SK-N-SH (cell line): ENCODE data around the gene ARHGEF19. TPM values are rescaled to one million over a fixed set of nuclear protein-coding genes. Genes with fewer than 3 reads are reported as not detected.

Source experiments
- CTCF ChIA-PET: fragments of 300-600, 350-600 bp; formaldehyde crosslinking; extraction: SDS; loops from one replicate; lab custom pipeline; 2021; lab: Yijun Ruan, JAX
- POLR2A ChIA-PET: fragments of 350-600 bp; sonication (Branson Sonifier 250); formaldehyde crosslinking; extraction: SDS; loops from one replicate; lab custom pipeline; 2020; ENCODE audit warnings: antibody characterized with exemption, inconsistent platforms; lab: Yijun Ruan, JAX
- DNase-seq: peaks from one replicate; pipeline ENCODE4 v3.0.0; 2012
- H2AFZ ChIP-seq: fragments of 200-600 bp; sonication (generic); 2 replicates; pipeline ENCODE4 v1.8.1; 2016; ENCODE audit warnings: antibody characterized with exemption, mild to moderate bottlenecking, low read depth
- H3F3A ChIP-seq: fragments of 200-600 bp; sonication (generic); replicated peaks from 2 replicates; pipeline ENCODE3; 2016; ENCODE audit warnings: antibody characterized with exemption, mild to moderate bottlenecking; ENCODE audit not compliant: insufficient read depth
- H3K27ac ChIP-seq, 2 experiments: fragments of 200-500 bp in 1 of 2; fragments of 200-600 bp in 1 of 2; sonication (Bioruptor generic) in 1 of 2; sonication (generic), shearing (Covaris generic) in 1 of 2; 2 replicates each; pipeline versions ENCODE4 v1.5.1 to v1.6.1; 2014 to 2016; ENCODE audit warnings: low read depth in 2 of 2, inconsistent platforms in 1 of 2, low read length in 1 of 2, mild to moderate bottlenecking in 1 of 2, mixed read lengths in 1 of 2
- H3K27me3 ChIP-seq: fragments of 200-600 bp; sonication (generic), shearing (Covaris generic); 2 replicates; pipeline ENCODE4 v1.6.1; 2016; ENCODE audit warnings: mixed run types; ENCODE audit not compliant: insufficient read depth
- H3K36me3 ChIP-seq, 2 experiments: fragments of 200-500 bp in 1 of 2; fragments of 200-600 bp in 1 of 2; sonication (Bioruptor generic) in 1 of 2; sonication (generic) in 1 of 2; replicated peaks in 1 of 2; 2 replicates each; pipeline versions ENCODE3 to v1.5.1; 2014 to 2016; ENCODE audit warnings: low read length in 1 of 2, mild to moderate bottlenecking in 1 of 2; ENCODE audit not compliant: insufficient read depth in 2 of 2, control insufficient read depth in 1 of 2
- H3K4me1 ChIP-seq, 2 experiments: fragments of 200-500 bp in 1 of 2; fragments of 200-600 bp in 1 of 2; sonication (Bioruptor generic) in 1 of 2; sonication (generic), shearing (Covaris generic) in 1 of 2; 2 replicates each; pipeline versions ENCODE4 v1.5.1 to v1.6.1; 2014 to 2016; ENCODE audit warnings: low read depth in 1 of 2, low read length in 1 of 2, mixed run types in 1 of 2; ENCODE audit not compliant: insufficient read depth in 2 of 2, control insufficient read depth in 1 of 2
- H3K4me2 ChIP-seq: fragments of 200-600 bp; sonication (generic), shearing (Covaris generic); 2 replicates; pipeline ENCODE4 v1.6.1; 2017; ENCODE audit warnings: mixed run types
- H3K4me3 ChIP-seq, 2 experiments: fragments of 200-500 bp in 1 of 2; fragments of 200-600 bp in 1 of 2; sonication (Bioruptor generic) in 1 of 2; sonication (generic), shearing (Covaris generic) in 1 of 2; 2 replicates each; pipeline versions ENCODE4 v1.5.1 to v1.8.1; 2014 to 2016; ENCODE audit warnings: low read depth in 2 of 2, inconsistent platforms in 1 of 2, low read length in 1 of 2, mild to moderate bottlenecking in 1 of 2, mixed read lengths in 1 of 2, moderate library complexity in 1 of 2
- H3K79me2 ChIP-seq: fragments of 200-600 bp; sonication (generic); 2 replicates; pipeline ENCODE4 v1.8.1; 2017; ENCODE audit warnings: mild to moderate bottlenecking; ENCODE audit not compliant: insufficient read depth
- H3K9ac ChIP-seq: fragments of 200-600 bp; sonication (generic); 2 replicates; pipeline ENCODE4 v1.6.1; 2017; ENCODE audit warnings: mixed run types
- H3K9me2 ChIP-seq: fragments of 200-600 bp; sonication (generic); 2 replicates; pipeline ENCODE4 v1.6.1; 2017; ENCODE audit warnings: mixed run types
- H3K9me3 ChIP-seq: fragments of 200-600 bp; sonication (generic); 2 replicates; pipeline ENCODE4 v1.6.1; 2017; ENCODE audit warnings: mixed run types, mild to moderate bottlenecking, moderate library complexity
- H4K20me1 ChIP-seq: fragments of 200-600 bp; sonication (generic); 2 replicates; pipeline ENCODE4 v1.6.1; 2017; ENCODE audit warnings: mild to moderate bottlenecking, mixed run types; ENCODE audit not compliant: insufficient read depth
- CHD2 ChIP-seq: fragments of 150-350 bp; IDR thresholded peaks from 2 replicates; pipeline ENCODE4 v1.6.1; 2018; ENCODE audit warnings: low read length; ENCODE audit not compliant: partially characterized antibody
- FOSL2 ChIP-seq: IDR thresholded peaks from 2 replicates; pipeline ENCODE4 v1.4.0; 2012; ENCODE audit warnings: low read depth, mild to moderate bottlenecking, moderate library complexity, borderline replicate concordance
- FOXJ3 ChIP-seq: sonication (generic); formaldehyde crosslinking; IDR thresholded peaks from 2 replicates; pipeline ENCODE4 v1.5.1; 2020; ENCODE audit warnings: mild to moderate bottlenecking, missing genetic modification reagents
- GABPA ChIP-seq: IDR thresholded peaks from 2 replicates; pipeline ENCODE4 v1.4.0; 2012; ENCODE audit warnings: low read depth, mild to moderate bottlenecking
- MEF2A ChIP-seq: IDR thresholded peaks from 2 replicates; pipeline ENCODE4 v1.4.0; 2012; ENCODE audit warnings: low read depth, borderline replicate concordance
- MXI1 ChIP-seq: IDR thresholded peaks from 2 replicates; pipeline ENCODE4 v1.6.1; 2012; ENCODE audit warnings: mild to moderate bottlenecking, low read depth, low read length, improper control_type of control experiment
- NFIC ChIP-seq: IDR thresholded peaks from 2 replicates; pipeline ENCODE4 v1.4.0; 2012; ENCODE audit warnings: borderline replicate concordance
- NRF1 ChIP-seq: IDR thresholded peaks from 2 replicates; pipeline ENCODE4 v1.6.1; 2012; ENCODE audit warnings: low read depth, mild to moderate bottlenecking, low read length
- RAD21 ChIP-seq: IDR thresholded peaks from 2 replicates; pipeline ENCODE4 v1.6.1; 2012; ENCODE audit warnings: mild to moderate bottlenecking, low read length
- RCOR1 ChIP-seq: fragments of 150-350 bp; IDR thresholded peaks from 2 replicates; pipeline ENCODE4 v1.6.1; 2017; ENCODE audit warnings: antibody characterized with exemption, low read length
- RFX5 ChIP-seq: IDR thresholded peaks from 2 replicates; pipeline ENCODE4 v1.6.1; 2012; ENCODE audit warnings: mild to moderate bottlenecking, improper control_type of control experiment, low read length
- SIN3A ChIP-seq: IDR thresholded peaks from 2 replicates; pipeline ENCODE4 v1.6.1; 2012; ENCODE audit warnings: low read depth, mild to moderate bottlenecking, low read length, moderate library complexity, borderline replicate concordance
- TAF1 ChIP-seq: IDR thresholded peaks from 2 replicates; pipeline ENCODE4 v1.6.1; 2012; ENCODE audit warnings: low read depth, mild to moderate bottlenecking, low read length, moderate library complexity, borderline replicate concordance
- YY1 ChIP-seq: IDR thresholded peaks from 2 replicates; pipeline ENCODE4 v1.4.0; 2012; ENCODE audit warnings: low read depth, mild to moderate bottlenecking
- WGBS: methylation state at CpG from one replicate; pipeline ENCODE4 v1.1.6; 2017; ENCODE audit warnings: low lambda C conversion rate; 5-methylcytosine and 5-hydroxymethylcytosine counted together
- polyA plus RNA-seq, 3 experiments: library from polyadenylated mRNA; depleted of rRNA; stranded (reverse); fragments of >200 nt; gene quantifications; 2 replicates each; pipeline ENCODE4 v1.2.3, GENCODE V29; 2012
- TF ChIP-seq, protein P1 (sequence below): fragments of 150-350 bp; IDR thresholded peaks from 2 replicates; pipeline ENCODE4 v1.6.1; 2017; ENCODE audit warnings: antibody characterized with exemption, low read length, low read depth, borderline replicate concordance
- TF ChIP-seq, protein P2 (sequence below): IDR thresholded peaks from 2 replicates; pipeline ENCODE4; 2012
- TF ChIP-seq, protein P3 (sequence below): IDR thresholded peaks from 2 replicates; pipeline ENCODE4 v1.4.0; 2012; ENCODE audit warnings: low read depth, borderline replicate concordance
- TF ChIP-seq, protein P4 (sequence below): fragments of 200-600 bp; sonication (generic); IDR thresholded peaks from 2 replicates; pipeline ENCODE4 v1.6.1; 2017; ENCODE audit warnings: antibody characterized with exemption, mild to moderate bottlenecking, moderate library complexity
- TF ChIP-seq, protein P5 (sequence below): fragments of 150-350 bp; IDR thresholded peaks from 2 replicates; pipeline ENCODE4 v1.6.1; 2016; ENCODE audit warnings: mild to moderate bottlenecking, low read depth, low read length

The ARHGEF19 gene
- polyA plus RNA-seq, 1 of the 3 experiments (the other 2 are of a cell fraction), result 11.5 TPM

DNA sequence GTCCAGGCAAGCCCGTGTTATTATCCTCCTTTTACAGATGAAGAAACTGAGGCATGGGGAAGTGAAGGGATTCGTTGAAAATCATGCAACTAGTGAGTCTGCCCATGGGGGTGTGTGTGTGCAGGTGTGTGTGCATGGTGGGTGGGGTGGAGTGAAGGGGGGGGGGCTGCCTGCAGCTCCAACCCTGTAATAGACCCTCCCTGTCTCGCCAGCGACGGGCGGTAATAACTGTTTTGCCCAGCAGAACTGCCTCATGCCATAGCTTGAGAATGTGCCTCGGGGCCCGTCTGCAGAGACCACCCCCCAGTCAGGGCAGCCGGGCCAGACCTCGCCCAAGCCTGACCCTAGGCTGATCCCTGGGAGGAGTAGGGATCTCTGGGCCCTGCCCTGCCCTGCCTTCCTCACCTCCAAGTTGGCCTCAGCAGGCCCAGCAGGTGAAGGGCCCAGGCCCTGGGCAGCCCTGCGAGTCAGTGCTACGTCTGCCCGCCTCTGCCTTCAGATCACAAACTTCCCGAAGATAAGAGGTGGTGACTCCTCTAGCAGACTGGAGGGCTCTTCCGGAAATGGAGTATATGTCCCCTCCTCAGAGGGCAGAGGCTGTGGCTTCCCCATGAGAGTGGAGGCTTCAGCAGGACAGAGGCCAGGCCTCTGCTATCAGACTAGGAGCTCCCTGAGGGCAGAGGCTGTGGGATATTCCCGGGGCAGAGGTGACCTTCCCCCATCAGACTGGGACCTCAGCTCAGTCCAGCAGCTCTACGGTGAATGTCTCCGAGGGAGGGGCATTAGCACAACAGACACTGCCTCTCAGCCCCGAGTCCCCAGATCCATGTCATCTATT lies 40.9 kb downstream of the ARHGEF19 start:
- DNase-seq, result no peak
- no peak for TF ChIP-seq FOXJ3 (CRISPR knock-in tag)
- TF ChIP-seq, protein P1, sequence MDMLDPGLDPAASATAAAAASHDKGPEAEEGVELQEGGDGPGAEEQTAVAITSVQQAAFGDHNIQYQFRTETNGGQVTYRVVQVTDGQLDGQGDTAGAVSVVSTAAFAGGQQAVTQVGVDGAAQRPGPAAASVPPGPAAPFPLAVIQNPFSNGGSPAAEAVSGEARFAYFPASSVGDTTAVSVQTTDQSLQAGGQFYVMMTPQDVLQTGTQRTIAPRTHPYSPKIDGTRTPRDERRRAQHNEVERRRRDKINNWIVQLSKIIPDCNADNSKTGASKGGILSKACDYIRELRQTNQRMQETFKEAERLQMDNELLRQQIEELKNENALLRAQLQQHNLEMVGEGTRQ, result no peak
- no peak for TF ChIP-seq SIN3A
- no peak for TF ChIP-seq NFIC
- TF ChIP-seq GABPA, result no peak
- TF ChIP-seq, protein P2, sequence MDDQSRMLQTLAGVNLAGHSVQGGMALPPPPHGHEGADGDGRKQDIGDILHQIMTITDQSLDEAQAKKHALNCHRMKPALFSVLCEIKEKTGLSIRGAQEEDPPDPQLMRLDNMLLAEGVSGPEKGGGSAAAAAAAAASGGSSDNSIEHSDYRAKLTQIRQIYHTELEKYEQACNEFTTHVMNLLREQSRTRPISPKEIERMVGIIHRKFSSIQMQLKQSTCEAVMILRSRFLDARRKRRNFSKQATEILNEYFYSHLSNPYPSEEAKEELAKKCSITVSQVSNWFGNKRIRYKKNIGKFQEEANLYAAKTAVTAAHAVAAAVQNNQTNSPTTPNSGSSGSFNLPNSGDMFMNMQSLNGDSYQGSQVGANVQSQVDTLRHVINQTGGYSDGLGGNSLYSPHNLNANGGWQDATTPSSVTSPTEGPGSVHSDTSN, result no peak
- TF ChIP-seq FOSL2, result no peak
- TF ChIP-seq RAD21, result no peak
- TF ChIP-seq, protein P3, sequence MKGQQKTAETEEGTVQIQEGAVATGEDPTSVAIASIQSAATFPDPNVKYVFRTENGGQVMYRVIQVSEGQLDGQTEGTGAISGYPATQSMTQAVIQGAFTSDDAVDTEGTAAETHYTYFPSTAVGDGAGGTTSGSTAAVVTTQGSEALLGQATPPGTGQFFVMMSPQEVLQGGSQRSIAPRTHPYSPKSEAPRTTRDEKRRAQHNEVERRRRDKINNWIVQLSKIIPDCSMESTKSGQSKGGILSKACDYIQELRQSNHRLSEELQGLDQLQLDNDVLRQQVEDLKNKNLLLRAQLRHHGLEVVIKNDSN, result no peak
- TF ChIP-seq YY1, result no peak
- TF ChIP-seq, protein P4, sequence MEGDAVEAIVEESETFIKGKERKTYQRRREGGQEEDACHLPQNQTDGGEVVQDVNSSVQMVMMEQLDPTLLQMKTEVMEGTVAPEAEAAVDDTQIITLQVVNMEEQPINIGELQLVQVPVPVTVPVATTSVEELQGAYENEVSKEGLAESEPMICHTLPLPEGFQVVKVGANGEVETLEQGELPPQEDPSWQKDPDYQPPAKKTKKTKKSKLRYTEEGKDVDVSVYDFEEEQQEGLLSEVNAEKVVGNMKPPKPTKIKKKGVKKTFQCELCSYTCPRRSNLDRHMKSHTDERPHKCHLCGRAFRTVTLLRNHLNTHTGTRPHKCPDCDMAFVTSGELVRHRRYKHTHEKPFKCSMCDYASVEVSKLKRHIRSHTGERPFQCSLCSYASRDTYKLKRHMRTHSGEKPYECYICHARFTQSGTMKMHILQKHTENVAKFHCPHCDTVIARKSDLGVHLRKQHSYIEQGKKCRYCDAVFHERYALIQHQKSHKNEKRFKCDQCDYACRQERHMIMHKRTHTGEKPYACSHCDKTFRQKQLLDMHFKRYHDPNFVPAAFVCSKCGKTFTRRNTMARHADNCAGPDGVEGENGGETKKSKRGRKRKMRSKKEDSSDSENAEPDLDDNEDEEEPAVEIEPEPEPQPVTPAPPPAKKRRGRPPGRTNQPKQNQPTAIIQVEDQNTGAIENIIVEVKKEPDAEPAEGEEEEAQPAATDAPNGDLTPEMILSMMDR, result no peak
- TF ChIP-seq NRF1, result no peak
- TF ChIP-seq CHD2, result no peak
- TF ChIP-seq RFX5, result no peak
- TF ChIP-seq, protein P5, sequence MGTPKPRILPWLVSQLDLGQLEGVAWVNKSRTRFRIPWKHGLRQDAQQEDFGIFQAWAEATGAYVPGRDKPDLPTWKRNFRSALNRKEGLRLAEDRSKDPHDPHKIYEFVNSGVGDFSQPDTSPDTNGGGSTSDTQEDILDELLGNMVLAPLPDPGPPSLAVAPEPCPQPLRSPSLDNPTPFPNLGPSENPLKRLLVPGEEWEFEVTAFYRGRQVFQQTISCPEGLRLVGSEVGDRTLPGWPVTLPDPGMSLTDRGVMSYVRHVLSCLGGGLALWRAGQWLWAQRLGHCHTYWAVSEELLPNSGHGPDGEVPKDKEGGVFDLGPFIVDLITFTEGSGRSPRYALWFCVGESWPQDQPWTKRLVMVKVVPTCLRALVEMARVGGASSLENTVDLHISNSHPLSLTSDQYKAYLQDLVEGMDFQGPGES, result no peak
- TF ChIP-seq MEF2A, result no peak
- TF ChIP-seq MXI1, result no peak
- TF ChIP-seq TAF1, result no peak
- TF ChIP-seq RCOR1, result no peak
- Histone ChIP-seq H3K9ac (no peak overlapping the region), H3K9me2 (no peaks in the 10 kb centered on the region), H3F3A (peaks cover 9% of the 10 kb centered on the region), H3K4me1 (peaks cover 27 to 36% of the 10 kb centered on the region in 2 experiments; a peak in 3 of 4 replicates), H3K27ac (no peak overlapping the region), H3K79me2 (no peaks in the 10 kb centered on the region), H3K4me3 (no peak overlapping the region), H3K36me3 (no peaks in the 10 kb centered on the region), H2AFZ (no peak overlapping the region), H4K20me1 (no peaks in the 10 kb centered on the region), H3K27me3 (no peaks in the 10 kb centered on the region), H3K9me3 (no peaks in the 10 kb centered on the region), H3K4me2 (no peak overlapping the region)
- POLR2A ChIA-PET, result no interaction called here
- WGBS, result 90% methylated on average over 10 of the region's 19 CpGs
- CTCF ChIA-PET, result interaction anchor here (1.6 kb wide), 1 partner anchor 15 kb away, joined by 5 read pairs; no protein-coding TSS in a partner anchor
